ENCODE results near the gene PIK3CG.

PIK3CG gene

GRCh38 chr7:106855540-106856132 lies 9.4 kb upstream of the PIK3CG start:
- no peak for TF ChIP-seq Cebpa-rat (IDR thresholded peaks at IDR 0.05)
- Histone ChIP-seq H4K20me1 (no peaks in the 10 kb centered on the region), H3K27me3 (no peaks in the 10 kb centered on the region), H3K27ac (no peak overlapping the region), H3K4me1 (peaks cover 6 to 18% (median 12%) of the 10 kb centered on the region in 10 experiments; a peak in 15 of 20 replicates), H3K9me3 (replicated peaks in 1 of 11) (peaks cover 32 to 52% (median 39%) of the 10 kb centered on the region in 11 experiments), H3K36me3 (peaks cover 0 to 7% (median 0%) of the 10 kb centered on the region in 11 experiments; a peak in 2 of 22 replicates), H3K4me2 (no peak overlapping the region), H3K4me3 (no peak overlapping the region), H3K9ac (no peak overlapping the region)

- no peak overlapping the region for H3K9ac ChIP-seq
- peak overlapping the region in 2 of 11 experiments; percentile 6 to 20; a peak in 3 of 22 replicates for H3K27ac ChIP-seq
- no peak for TF ChIP-seq Cebpa-rat (IDR thresholded peaks at IDR 0.05)
- H3K9me3 ChIP-seq (replicated peaks in 1 of 11): peaks cover 32 to 46% (median 42%) of the 10 kb centered on the region in 11 experiments
- H3K4me3 ChIP-seq: peak overlapping the region in 2 of 10 experiments; percentile 0 to 4; a peak in 1 of 20 replicates
- peaks cover 35 to 50% (median 38%) of the 10 kb centered on the region in 10 experiments for H3K4me1 ChIP-seq
- no peaks in the 10 kb centered on the region for H4K20me1 ChIP-seq
- H3K27me3 ChIP-seq: no peaks in the 10 kb centered on the region
- H3K4me2 ChIP-seq: peak overlapping the region; percentile 8 to 47 (median 25); a peak in 16 of 22 replicates
- H3K36me3 ChIP-seq: peaks cover 0 to 7% (median 0%) of the 10 kb centered on the region in 11 experiments; a peak in 2 of 22 replicates
These were observed 6.2 kb upstream of the PIK3CG start for GRCh38 chr7:106858618-106859532.

DNA sequence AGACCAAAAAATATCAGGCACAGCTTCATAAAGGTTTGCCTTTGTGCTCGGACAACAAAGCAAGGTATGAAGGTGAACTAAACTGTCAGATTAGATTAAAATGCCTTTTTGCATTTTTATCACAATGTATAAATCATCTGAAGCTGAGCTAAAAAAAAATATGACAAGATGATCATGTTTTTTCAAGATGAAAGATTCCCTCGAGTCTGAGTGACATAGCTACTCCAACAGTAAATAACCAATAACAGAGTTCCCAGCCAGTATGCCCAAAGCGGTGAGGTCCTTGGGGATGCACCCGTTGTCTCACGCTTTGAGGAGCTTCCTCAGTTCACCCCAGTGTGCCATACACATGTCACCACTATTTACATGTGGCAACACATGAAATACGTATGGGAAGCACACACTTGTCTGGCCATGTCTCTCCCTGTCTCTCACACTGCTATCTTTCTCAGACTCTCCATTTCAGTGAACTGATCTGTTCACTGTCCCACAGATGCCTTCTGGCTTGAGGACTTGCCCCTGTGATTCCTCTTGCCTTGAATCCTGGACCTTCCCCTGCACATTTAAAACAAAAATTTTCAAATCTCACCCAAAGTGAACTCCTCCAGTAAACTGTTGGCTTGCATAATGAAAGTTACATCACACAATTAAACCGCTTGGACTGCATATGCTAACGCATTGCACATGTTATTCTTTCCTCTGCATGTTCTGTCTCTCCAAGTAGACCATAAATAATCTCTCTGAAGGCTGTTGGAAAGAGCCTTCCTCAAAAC lies 2.6 kb upstream of the PIK3CG start:
- no peak; a peak in 1 of 22 replicates for TF ChIP-seq Cebpa-rat (IDR thresholded peaks at IDR 0.05)
- H3K27ac ChIP-seq: peak overlapping the region; percentile 1 to 97 (median 93); a peak in 21 of 22 replicates
- H4K20me1 ChIP-seq: peaks cover 0 to 6% (median 0%) of the 10 kb centered on the region in 11 experiments; a peak in 3 of 22 replicates
- H3K4me1 ChIP-seq: peaks cover 47 to 66% (median 53%) of the 10 kb centered on the region in 10 experiments
- H3K9me3 ChIP-seq (replicated peaks in 1 of 11): peaks cover 28 to 40% (median 31%) of the 10 kb centered on the region in 11 experiments
- peak overlapping the region in 7 of 11 experiments; percentile 23 to 91 (median 89); a peak in 10 of 22 replicates for H3K9ac ChIP-seq
- H3K4me2 ChIP-seq: peak overlapping the region; percentile 89 to 99 (median 93)
- no peaks in the 10 kb centered on the region for H3K27me3 ChIP-seq
- no peak overlapping the region for H3K4me3 ChIP-seq
- peaks cover 3 to 12% (median 5%) of the 10 kb centered on the region in 11 experiments for H3K36me3 ChIP-seq

DNA sequence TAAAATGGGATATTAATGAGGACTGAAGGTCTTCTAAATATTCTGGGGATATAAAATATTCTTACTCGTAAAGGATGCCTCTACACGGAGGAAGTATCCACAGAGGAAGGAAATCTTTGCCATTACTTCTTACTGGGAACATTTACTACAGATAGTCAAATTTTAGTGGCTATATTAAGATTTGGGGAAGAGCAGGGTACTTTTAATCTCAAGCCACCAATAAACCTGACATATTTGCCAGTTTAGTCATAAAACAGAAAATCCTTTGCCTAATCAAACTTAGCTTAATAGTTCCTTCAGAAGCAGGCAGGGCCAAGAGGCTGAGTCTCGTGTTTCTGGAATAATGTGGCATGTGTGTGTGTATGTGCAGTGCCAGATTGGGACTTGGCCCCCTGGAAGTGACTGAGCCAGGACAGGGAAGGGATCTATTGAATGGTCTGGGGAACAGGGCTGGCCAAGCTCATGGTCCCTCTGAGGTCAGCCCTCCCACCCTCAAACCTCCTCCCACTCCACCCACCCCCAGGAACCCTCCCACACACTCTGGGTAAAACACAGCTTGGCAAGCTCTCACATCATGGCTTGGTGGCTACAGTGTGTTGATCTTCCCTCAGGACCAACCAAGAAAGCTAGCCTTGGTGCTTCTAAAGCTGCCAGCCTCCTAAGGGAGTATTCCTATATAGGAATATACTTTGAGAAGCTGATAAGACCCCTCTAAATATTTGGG lies 1.6 kb upstream of the PIK3CG start:
- Histone ChIP-seq H3K4me1 (peaks cover 56 to 75% (median 62%) of the 10 kb centered on the region in 10 experiments), H3K4me3 (peak overlapping the region in 9 of 10 experiments; percentile 69 to 91 (median 82); a peak in 13 of 20 replicates), H3K27ac (peak overlapping the region; percentile 82 to 97 (median 93)), H3K36me3 (peaks cover 12 to 19% (median 14%) of the 10 kb centered on the region in 11 experiments), H4K20me1 (peaks cover 0 to 11% (median 0%) of the 10 kb centered on the region in 11 experiments; a peak in 4 of 22 replicates), H3K9me3 (replicated peaks in 1 of 11) (peaks cover 19 to 40% (median 31%) of the 10 kb centered on the region in 11 experiments), H3K9ac (peak overlapping the region; percentile 57 to 92 (median 88); a peak in 21 of 22 replicates), H3K4me2 (peak overlapping the region; percentile 89 to 99 (median 93)), H3K27me3 (no peaks in the 10 kb centered on the region)
- TF ChIP-seq Cebpa-rat (IDR thresholded peaks at IDR 0.05): no peak

- Histone ChIP-seq H3K36me3 (peaks cover 23 to 26% (median 24%) of the 10 kb centered on the region in 11 experiments), H3K9me3 (replicated peaks in 1 of 11) (peaks cover 9 to 39% (median 23%) of the 10 kb centered on the region in 11 experiments; a peak in 21 of 22 replicates), H3K27me3 (no peaks in the 10 kb centered on the region), H3K27ac (peak overlapping the region; percentile 82 to 97 (median 93)), H4K20me1 (peaks cover 0 to 19% (median 3%) of the 10 kb centered on the region in 11 experiments; a peak in 6 of 22 replicates), H3K4me2 (peak overlapping the region; percentile 89 to 99 (median 93)), H3K4me1 (peaks cover 61 to 77% (median 66%) of the 10 kb centered on the region in 10 experiments), H3K9ac (peak overlapping the region; percentile 82 to 92 (median 88)), H3K4me3 (peak overlapping the region; percentile 69 to 91 (median 82))
- TF ChIP-seq Cebpa-rat (IDR thresholded peaks at IDR 0.05): no peak
These were observed 592 bp upstream of the PIK3CG start for GRCh38 chr7:106864298-106865081.

DNA sequence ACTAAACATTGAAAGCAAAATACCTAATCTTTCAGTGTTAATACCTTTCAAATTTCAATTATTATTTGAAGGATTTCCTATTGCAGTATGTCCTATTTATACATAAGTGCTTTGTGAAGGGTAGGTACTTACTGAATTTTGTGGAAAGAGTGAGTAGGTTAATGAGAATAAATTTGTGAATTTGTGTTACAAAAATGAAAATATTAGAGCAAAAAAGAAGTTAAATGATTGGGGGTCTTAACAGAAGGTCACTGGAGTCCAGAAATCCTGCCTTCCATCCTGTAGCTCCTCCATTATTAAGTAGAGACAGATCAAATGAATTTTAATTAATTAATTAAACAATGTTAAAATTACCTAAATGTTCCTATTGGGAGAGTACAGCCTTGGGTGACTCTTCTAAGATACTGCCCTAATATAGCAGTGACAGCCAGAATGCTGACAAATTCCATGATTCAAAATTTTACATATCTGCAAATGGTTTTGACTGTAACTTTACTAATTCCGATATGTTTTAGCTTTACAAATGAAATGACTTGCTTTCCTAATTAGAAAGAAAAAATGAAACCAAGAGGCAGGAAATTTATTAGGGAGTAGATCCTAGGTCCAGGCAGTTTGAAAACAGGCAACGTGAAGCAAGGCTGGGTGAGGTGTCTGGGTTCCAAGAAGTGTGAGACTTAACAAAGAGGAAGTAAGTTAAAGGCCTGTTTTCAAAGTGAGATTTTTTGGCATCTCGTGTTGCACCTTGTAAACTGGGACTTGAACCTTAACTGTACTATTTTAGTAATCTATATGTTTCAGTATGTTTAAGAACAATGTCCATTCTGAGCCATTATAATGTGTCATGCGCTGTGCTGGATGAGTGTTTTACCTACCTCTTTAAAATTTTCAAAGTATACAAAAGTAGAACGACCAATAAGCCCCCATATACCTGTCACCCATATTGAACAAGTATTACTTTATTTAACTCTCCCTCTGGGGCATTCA lies 1.5 kb downstream of the PIK3CG start:
- no peaks in the 10 kb centered on the region for H3K27me3 ChIP-seq
- H3K36me3 ChIP-seq: peaks cover 26 to 44% (median 37%) of the 10 kb centered on the region in 11 experiments
- H3K27ac ChIP-seq: peak overlapping the region; percentile 82 to 97 (median 93)
- TF ChIP-seq Cebpa-rat (IDR thresholded peaks at IDR 0.05): no peak
- H3K9ac ChIP-seq: peak overlapping the region; percentile 82 to 92 (median 88)
- H3K9me3 ChIP-seq (replicated peaks in 1 of 11): peaks cover 0 to 22% (median 14%) of the 10 kb centered on the region in 11 experiments; a peak in 15 of 22 replicates
- peaks cover 69 to 77% (median 74%) of the 10 kb centered on the region in 10 experiments for H3K4me1 ChIP-seq
- peaks cover 0 to 25% (median 9%) of the 10 kb centered on the region in 11 experiments; a peak in 6 of 22 replicates for H4K20me1 ChIP-seq
- peak overlapping the region; percentile 87 to 99 (median 93) for H3K4me2 ChIP-seq
- H3K4me3 ChIP-seq: peak overlapping the region; percentile 69 to 91 (median 82)
